GM21528 (cell line): ENCODE results near the gene TRPC1.

Source experiments
- ATAC-seq: cut with Tn5 transposase; IDR thresholded peaks from one replicate; pipeline ENCODE4 v1.9.1; 2021; ENCODE audit warnings: mild to moderate bottlenecking, moderate library complexity; ENCODE audit not compliant: unreplicated experiment, low FRiP score

TRPC1 gene

DNA sequence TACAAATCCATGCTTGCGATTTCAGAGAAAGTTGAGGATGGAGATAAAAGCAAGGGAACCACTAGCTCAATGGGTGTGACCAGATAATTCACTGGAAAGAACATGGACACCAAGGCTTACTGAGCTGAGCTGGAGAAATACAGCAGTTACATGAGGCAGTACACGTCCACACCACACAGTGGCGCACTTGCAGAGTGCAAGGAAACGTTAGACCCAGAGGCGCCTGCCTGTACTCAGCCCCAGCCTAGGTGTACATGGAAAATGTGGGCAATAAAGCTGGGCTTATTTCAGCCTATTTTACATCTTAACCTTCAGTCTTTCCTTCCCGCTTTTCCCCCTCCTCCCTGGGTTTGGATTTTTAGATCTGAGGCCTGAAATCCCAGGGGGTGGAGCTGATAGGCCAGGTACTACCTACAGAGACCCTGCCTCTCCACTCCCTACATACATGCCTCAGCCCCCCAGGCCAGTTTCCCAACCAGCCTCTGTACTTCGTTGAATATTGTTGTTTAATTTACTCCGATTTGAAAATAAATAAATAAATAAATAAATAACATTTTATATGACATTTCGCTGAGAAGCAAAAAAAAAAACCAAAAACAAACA lies 105.0 kb downstream of the TRPC1 start:
- ATAC-seq, result peak; percentile 95

DNA sequence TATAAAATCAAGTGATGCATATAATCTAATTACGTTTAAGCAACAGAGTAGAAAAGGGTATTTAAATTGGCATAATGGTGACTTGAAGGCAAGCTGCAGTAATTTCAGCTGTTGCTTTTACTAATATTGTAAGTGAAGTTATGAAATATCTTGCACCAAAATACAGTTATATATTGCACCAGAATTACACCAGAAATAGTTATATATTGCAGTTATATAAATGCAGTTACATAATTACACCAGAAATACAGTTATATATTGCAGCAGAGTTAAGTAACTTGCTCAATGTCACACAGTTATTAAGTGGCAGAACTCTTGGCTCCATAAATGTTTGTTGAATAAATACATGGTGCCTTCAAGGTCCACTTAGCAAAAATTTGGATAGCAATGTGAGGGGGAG lies 113.7 kb downstream of the TRPC1 start:
- no peak for ATAC-seq

DNA sequence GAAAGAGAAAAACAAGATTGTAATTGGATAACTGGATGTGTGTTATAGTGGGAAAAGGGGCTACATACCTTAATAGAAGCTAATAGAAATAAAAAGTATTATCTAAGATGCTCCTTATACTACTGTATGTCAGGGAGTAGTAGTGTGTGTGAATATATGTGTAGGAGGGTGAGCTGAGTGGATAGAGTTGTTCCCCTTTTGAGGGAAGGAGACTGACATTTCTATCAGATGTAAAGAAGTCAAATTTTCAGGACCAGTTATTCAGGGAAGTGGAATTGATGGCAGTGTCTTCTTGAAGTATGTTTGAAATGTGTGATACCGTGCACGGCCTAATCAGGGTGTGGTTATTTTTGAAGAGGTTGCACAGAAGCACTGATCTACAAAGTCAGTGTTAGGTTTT lies 116.0 kb downstream of the TRPC1 start:
- ATAC-seq, result no peak

DNA sequence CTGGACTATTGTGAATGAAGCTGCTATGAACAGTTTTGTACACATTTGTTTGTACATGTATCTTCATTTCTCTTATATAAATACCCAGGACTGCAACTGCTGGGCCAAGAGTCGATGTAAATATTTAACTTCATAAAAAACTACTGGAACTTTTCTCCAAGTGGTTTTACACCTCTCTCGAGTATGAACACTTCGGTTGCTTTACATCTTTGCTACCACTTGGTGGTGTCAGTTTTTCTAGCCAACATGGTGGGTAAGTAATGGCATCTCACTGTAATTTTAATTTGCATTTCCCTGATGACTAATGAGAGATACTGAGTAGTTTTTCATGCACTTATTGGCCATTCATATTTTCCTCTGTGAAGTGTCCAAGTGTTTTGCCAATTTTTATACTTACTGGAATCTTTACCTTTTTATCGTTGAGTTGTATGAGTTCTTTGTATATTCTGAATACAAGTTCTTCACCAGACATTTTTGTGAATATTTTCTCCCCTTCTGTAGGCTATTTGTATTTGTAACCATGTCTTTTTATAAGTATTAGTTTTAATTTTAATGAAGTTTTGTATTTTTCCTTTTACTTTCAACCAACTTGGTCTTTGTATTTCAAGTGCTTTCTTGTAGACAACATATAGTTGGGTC lies 120.6 kb downstream of the TRPC1 start:
- no peak for ATAC-seq

DNA sequence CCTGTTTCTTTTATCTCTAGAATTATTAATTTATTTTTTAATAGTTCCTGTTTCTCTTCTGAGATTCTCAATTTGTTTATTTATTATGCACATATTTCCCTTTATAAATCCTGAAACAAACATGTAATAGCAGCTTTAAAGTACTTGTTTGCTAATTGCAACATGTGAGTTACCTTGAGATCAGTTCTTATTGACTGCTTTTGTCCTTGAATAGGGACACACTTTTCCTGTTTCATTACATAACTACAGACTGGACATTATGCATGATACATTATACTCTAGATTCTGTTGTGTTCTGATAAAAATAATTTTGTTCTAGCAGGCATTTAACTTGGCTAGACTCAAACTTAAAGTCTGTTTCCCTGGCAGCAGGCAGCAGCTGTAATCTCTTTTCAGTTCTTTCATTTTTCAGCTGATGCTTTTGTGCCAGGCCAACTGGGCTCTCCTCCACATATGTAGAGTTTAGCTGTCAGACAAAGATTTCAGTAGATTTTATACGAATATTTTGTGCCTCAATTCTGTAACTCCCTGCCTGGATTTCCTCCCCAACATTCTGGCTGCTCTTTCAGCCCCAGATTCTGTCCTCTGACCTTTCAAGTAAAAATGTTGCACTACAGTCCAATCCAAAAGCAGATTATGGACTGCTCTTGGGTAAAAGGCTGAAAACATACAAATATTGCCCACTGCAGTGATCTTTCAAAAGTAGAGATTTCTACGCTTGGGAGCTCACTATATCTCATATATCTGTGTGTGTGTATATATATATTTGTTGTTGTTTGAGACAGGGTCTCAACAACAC lies 123.1 kb downstream of the TRPC1 start:
- no peak for ATAC-seq

DNA sequence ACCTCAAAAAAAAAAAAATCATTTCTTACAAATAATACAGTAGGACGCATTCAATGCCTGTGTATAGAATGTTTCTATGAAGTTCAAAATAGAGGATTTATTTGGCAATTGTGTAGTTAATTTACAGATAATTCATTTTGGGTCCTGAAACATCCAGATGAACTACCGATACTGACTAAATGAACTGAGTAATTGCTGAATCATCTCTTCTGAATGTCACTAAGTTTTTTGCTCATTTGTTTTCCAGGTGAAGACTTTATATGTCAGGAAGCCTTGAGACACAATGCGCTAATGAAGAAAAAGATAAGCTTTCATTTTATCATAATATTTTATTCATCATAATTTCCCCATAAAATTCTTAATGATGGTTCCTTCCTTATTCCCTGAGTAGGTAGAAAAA lies 125.3 kb downstream of the TRPC1 start:
- no peak for ATAC-seq

DNA sequence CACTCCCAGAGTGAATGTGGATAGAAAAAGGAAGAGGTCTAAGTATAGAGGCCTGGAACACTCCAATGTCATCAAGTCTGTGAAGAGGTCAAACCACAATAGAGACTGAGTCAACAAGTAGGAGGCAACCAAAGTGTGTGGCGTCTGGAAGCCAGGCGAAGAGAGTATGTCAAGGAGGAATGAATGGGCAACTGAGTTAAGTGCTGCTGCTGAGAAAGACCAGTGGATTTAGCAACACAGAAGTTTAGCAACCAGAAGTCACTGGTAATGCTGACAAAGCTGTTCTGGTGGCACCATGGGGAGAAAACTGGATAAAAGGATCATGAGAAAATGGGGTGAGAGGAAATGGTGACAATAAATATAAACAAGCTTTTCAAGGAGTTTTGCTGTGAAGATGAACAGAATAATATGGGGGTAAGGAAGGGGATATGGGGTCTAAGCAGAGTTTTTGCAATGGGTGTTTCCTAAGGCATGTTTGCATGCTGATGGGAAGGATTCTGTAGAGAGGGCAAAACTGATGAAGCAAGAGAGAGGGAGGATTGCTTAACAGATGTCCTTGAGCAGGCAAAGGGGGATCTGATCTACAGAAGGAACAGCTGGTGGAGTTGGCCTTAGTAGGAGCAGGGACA lies 126.7 kb downstream of the TRPC1 start:
- no peak for ATAC-seq

DNA sequence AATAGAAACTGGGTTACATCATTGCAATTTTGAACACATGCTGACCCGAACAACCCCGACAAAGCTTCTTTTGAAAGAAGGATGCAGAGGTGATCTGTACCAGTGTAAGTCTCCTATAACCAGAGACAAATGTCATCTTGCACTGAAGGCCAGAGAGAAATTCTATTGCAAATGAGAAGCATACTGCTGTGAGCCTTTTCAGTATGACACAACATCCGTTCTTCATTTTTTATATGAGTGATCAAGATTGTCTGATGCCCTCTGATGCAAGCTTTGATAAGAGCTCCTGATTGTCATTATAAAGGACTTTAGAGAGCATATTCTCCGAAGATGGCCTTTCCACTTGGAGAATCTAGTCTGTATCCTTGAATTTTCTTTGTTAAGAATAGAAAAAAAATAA lies 128.2 kb downstream of the TRPC1 start:
- no peak for ATAC-seq

DNA sequence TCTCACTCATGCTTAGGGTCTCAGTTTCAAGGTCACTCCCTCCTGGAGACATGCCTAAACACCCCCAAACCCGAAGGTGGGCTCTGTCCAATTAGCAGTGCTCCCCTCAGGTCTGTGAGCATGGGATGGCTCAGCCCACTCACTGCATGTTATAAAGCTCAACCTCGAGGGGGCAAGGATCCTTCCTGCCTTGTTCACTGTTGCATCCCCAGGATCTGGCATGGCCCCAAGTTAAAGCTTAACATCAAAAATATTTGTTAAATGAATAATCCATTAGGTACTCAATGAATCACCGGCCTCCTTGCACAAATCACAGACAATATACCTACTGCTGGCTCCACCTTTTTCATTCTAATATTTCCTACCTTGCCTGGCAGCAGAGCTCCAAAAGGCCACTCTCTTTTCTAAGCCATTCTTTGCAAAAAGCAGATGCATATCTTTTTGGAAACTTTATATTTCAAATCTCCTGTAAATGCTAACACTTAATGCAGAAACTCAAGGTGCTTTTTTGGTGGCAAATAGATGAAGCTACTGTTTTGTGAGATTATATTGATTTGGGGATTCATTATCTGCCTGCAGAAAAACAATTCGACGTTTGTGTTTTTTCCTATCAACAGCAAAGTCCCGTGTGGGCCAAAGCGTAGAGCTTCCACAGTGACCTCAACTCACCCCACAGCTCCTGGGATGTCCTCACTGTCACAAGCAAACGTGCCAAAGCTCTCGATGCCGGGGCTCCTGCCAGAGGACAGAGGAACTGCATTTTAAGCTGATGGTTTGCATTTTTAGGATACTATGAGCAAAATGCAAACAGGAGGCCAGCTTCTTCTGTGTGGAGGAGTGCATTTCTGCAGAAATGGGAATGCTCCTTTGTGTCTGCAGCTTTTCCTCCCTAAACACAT lies 129.7 kb downstream of the TRPC1 start:
- ATAC-seq, result no peak

DNA sequence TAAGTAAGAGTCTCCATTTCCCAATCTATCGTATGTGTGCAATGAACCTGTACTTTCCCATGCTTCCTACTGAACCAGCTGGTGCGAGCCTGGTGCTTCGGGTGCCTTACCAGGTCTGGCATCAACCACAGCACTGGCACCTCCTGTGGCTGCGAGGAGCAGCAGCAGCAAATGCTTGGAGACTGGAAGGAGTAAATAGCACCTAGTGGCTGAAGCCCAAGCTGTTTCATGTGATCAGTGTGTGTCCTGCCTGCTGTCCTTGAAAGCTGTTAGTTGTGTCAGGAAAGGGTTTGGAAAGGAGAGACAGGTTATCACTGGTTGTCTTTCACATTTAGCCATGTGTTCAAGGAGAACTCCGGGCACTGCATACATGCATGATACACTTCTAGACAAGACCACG lies 133.2 kb downstream of the TRPC1 start:
- ATAC-seq, result no peak
